HCT116 (cell line): ENCODE data around the gene CLPX. TPM values are rescaled to one million over a fixed set of nuclear protein-coding genes. Genes with fewer than 3 reads are reported as not detected.

Experiments used
- ATAC-seq: fragments of 200-7000 bp; cut with Tn5 transposase; 2 replicates; pipeline ENCODE4 v1.9.1; 2020; ENCODE audit warnings: mild to moderate bottlenecking, moderate library complexity
- BruUV-seq: library from RNA; stranded (reverse); fragments of 400-500 nt; replicated peaks from 2 replicates; lab custom pipeline; 2021; lab: Mats Ljungman, UMichigan
- CTCF ChIA-PET: fragments of 300-600 bp; sonication (Branson Sonifier 250); formaldehyde crosslinking; loops from one replicate; lab custom pipeline; 2021; ENCODE audit warnings: antibody characterized with exemption; lab: Charles Lee
- POLR2A ChIA-PET: fragments of 300-600, 350-600 bp; sonication (Branson Sonifier 250); formaldehyde crosslinking; loops from one replicate; lab custom pipeline; 2021; ENCODE audit warnings: antibody characterized with exemption; lab: Charles Lee
- RAD21 ChIA-PET, 2 experiments: fragments of 300-600 bp; sonication (Branson Sonifier 250); formaldehyde crosslinking; loops; one replicate each; lab custom pipeline; 2023; ENCODE audit warnings: low total read pairs in 2 of 2; ENCODE audit not compliant: uncharacterized antibody in 2 of 2, unreplicated experiment in 2 of 2, low non-redundant PET in 1 of 2; lab: Charles Lee
- DNase-seq: peaks from one replicate; pipeline ENCODE4 v3.0.0-alpha.2; 2010; ENCODE audit warnings: low read depth, low spot score
- H2AFZ ChIP-seq: fragments of 200-600 bp; shearing (Covaris generic), sonication (generic); 2 replicates; pipeline ENCODE4 v1.6.1; 2017; ENCODE audit warnings: low read depth, mixed run types, mixed read lengths, antibody characterized with exemption, low read length; ENCODE audit not compliant: poor library complexity, severe bottlenecking
- H3K27ac ChIP-seq: 2 replicates; pipeline ENCODE4 v1.5.1; 2012; ENCODE audit warnings: low read depth, low read length
- H3K27me3 ChIP-seq: fragments of 200-600 bp; sonication (generic); 2 replicates; pipeline ENCODE4 v1.6.1; 2016; ENCODE audit warnings: mixed run types, low read length, mixed read lengths; ENCODE audit not compliant: insufficient read depth
- H3K36me3 ChIP-seq, 2 experiments: fragments of 200-500 bp in 1 of 2; fragments of 200-600 bp in 1 of 2; sonication (Bioruptor generic) in 1 of 2; sonication (generic) in 1 of 2; 2 replicates each; pipeline versions ENCODE4 v1.5.1 to v1.6.1; 2014 to 2016; ENCODE audit warnings: low read length in 2 of 2, inconsistent platforms in 1 of 2, mixed read lengths in 1 of 2, mixed run types in 1 of 2; ENCODE audit not compliant: insufficient read depth in 2 of 2, control insufficient read depth in 1 of 2
- H3K4me1 ChIP-seq, 2 experiments: fragments of 200-600 bp in 1 of 2; sonication (generic) in 1 of 2; 2 replicates each; pipeline versions ENCODE4 v1.5.1 to v1.6.1; 2012 to 2017; ENCODE audit warnings: low read length in 2 of 2, inconsistent platforms in 1 of 2, mild to moderate bottlenecking in 1 of 2, mixed read lengths in 1 of 2, mixed run types in 1 of 2, moderate library complexity in 1 of 2; ENCODE audit not compliant: insufficient read depth in 2 of 2, control insufficient read depth in 1 of 2
- H3K4me2 ChIP-seq: fragments of 200-600 bp; sonication (generic); 2 replicates; pipeline ENCODE4 v1.6.1; 2017; ENCODE audit warnings: mixed run types, low read length, mixed read lengths
- H3K4me3 ChIP-seq, 2 experiments: fragments of 200-600 bp in 1 of 2; sonication (generic) in 1 of 2; replicated peaks in 1 of 2; 2 replicates each; pipeline ENCODE4 v1.5.1; 2011 to 2016; ENCODE audit warnings: low read length in 2 of 2, control low read depth in 1 of 2, low read depth in 1 of 2, mild to moderate bottlenecking in 1 of 2, mixed read lengths in 1 of 2, mixed run types in 1 of 2
- H3K79me2 ChIP-seq: fragments of 200-600 bp; sonication (generic); 2 replicates; pipeline ENCODE4 v1.6.1; 2017; ENCODE audit warnings: mild to moderate bottlenecking, mixed run types, low read length, moderate library complexity, mixed read lengths; ENCODE audit not compliant: insufficient read depth
- H3K9ac ChIP-seq: fragments of 200-600 bp; sonication (generic); 2 replicates; pipeline ENCODE4 v1.6.1; 2016; ENCODE audit warnings: low read length, mixed read lengths
- H3K9me2 ChIP-seq: fragments of 200-600 bp; sonication (generic), shearing (Covaris generic); 2 replicates; pipeline ENCODE4 v1.6.1; 2017; ENCODE audit warnings: mixed run types, mild to moderate bottlenecking, moderate library complexity; ENCODE audit not compliant: insufficient read depth
- H3K9me3 ChIP-seq, 2 experiments: fragments of 200-500 bp in 1 of 2; fragments of 200-600 bp in 1 of 2; sonication (Bioruptor generic) in 1 of 2; sonication (generic) in 1 of 2; 2 replicates each; pipeline ENCODE4 v1.6.1; 2014 to 2017; ENCODE audit warnings: low read length in 2 of 2, mixed read lengths in 2 of 2, inconsistent platforms in 1 of 2, low read depth in 1 of 2, mild to moderate bottlenecking in 1 of 2, mixed run types in 1 of 2, moderate library complexity in 1 of 2; ENCODE audit not compliant: control insufficient read depth in 1 of 2, insufficient read depth in 1 of 2
- H4K20me1 ChIP-seq: fragments of 200-600 bp; sonication (generic), shearing (Covaris generic); 2 replicates; pipeline ENCODE4 v1.6.1; 2017; ENCODE audit warnings: mixed run types, mild to moderate bottlenecking, moderate library complexity; ENCODE audit not compliant: insufficient read depth
- CBX3 ChIP-seq: IDR thresholded peaks from 2 replicates; pipeline ENCODE4 v1.6.1; 2012; ENCODE audit warnings: low read depth
- EGR1 ChIP-seq: IDR thresholded peaks from 2 replicates; pipeline ENCODE4 v1.6.1; 2012; ENCODE audit warnings: low read depth
- EZH2 ChIP-seq: fragments of 200-600 bp; sonication (generic); IDR thresholded peaks from 2 replicates; pipeline ENCODE4 v1.6.1; 2017; ENCODE audit warnings: antibody characterized with exemption, mixed run types
- EZH2phosphoT487 ChIP-seq: fragments of 200-600 bp; IDR thresholded peaks from 2 replicates; pipeline ENCODE4 v1.6.1; 2018; ENCODE audit warnings: antibody characterized with exemption, borderline replicate concordance
- JUND ChIP-seq: IDR thresholded peaks from 2 replicates; pipeline ENCODE4 v1.6.1; 2012
- POLR2A ChIP-seq: IDR thresholded peaks from 2 replicates; pipeline ENCODE4 v1.7.0; 2011; ENCODE audit warnings: borderline replicate concordance; ENCODE audit not compliant: insufficient read depth, insufficient read length; ENCODE audit errors: extremely low read depth
- POLR2AphosphoS5 ChIP-seq: IDR thresholded peaks from 2 replicates; pipeline ENCODE4 v1.6.1; 2011; ENCODE audit warnings: mild to moderate bottlenecking, low read depth, low read length, moderate library complexity
- RAD21 ChIP-seq: IDR thresholded peaks from 2 replicates; pipeline ENCODE4 v1.6.1; 2012; ENCODE audit warnings: low read depth, mild to moderate bottlenecking
- SIN3A ChIP-seq: IDR thresholded peaks from 2 replicates; pipeline ENCODE4 v1.6.1; 2012; ENCODE audit warnings: low read depth
- SRF ChIP-seq: IDR thresholded peaks from 2 replicates; pipeline ENCODE4 v1.6.1; 2012; ENCODE audit warnings: low read depth
- YY1 ChIP-seq: IDR thresholded peaks from 2 replicates; pipeline ENCODE4 v1.6.1; 2011; ENCODE audit warnings: low read length, low read depth, moderate library complexity, mild to moderate bottlenecking; ENCODE audit not compliant: insufficient replicate concordance; ENCODE audit errors: extremely low read depth
- ZNF274 ChIP-seq: fragments of 200-500 bp; sonication (Bioruptor generic); IDR thresholded peaks from 2 replicates; pipeline ENCODE4 v1.6.1; 2014; ENCODE audit warnings: mild to moderate bottlenecking, low read depth, low read length, inconsistent platforms
- intact Hi-C: fragments of 100-400 bp; cut with micrococcal nuclease; formaldehyde crosslinking; loops from 2 replicates; pipeline ENCODE4 v1.10.0; 2022
- total RNA-seq: library from RNA; stranded (reverse); gene quantifications from one replicate; pipeline ENCODE4 v1.2.1, GENCODE V29; 2021; ENCODE audit not compliant: unreplicated experiment
- TF ChIP-seq, protein P1 (sequence below), 3 experiments: fragments of 200-600 bp in 1 of 3; sonication (generic) in 1 of 3; IDR thresholded peaks in 2 of 3; conservative IDR thresholded peaks in 1 of 3; 2 replicates each; pipeline ENCODE4 v1.5.1; 2012 to 2017; ENCODE audit warnings: low read depth in 2 of 3, low read length in 2 of 3, antibody characterized with exemption in 1 of 3, borderline replicate concordance in 1 of 3, control low read depth in 1 of 3, mild to moderate bottlenecking in 1 of 3, mixed read lengths in 1 of 3, mixed run types in 1 of 3, moderate library complexity in 1 of 3; ENCODE audit not compliant: insufficient read depth in 1 of 3

Gene CLPX
- total RNA-seq, 1 experiment from 2014 or later: 64.1 TPM

DNA sequence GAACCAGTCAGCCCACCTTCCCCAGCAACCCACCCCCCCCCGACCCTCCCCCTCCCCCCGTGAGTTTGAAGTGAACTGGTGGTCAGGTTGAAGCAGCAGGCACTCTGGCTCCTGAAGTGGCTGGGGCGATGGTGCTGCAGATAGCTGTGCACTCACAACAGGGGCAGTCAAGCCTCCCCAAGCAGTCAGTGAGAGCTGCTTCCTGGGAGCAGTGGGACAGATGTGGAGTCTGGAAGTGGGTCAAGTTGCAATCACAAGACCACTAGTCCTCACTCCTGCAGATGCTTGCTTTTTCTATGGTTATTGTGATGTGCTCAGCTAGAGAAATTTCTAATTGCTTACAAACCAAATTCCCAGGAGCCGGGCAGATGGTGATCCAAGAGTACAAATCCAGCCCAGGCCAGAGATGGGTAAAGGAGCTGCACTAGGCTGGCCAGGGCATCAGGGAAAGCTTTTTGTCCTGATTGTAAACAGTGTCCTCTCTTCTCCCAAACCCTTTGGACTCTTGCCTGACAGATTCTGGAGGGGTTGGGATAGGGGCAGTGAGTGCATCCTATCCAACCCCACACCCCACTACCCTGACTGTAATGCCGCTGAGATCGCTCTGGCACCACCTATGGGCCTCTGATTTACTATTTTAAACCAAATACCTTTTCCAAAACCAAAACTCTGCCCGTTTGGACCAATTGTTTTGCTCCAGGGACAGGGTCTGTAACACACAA is 9.8 kb upstream of the CLPX start:
- ATAC-seq: no peak
- H2AFZ ChIP-seq: no peak overlapping the region
- RAD21 ChIA-PET: no interaction called here

More for the DNA sequence above, 9.8 kb upstream of the CLPX start:
- Histone ChIP-seq H3K9me2 (no peaks in the 10 kb centered on the region), H3K4me3 (no peak overlapping the region), H4K20me1 (no peaks in the 10 kb centered on the region), H3K27me3 (no peaks in the 10 kb centered on the region), H3K9ac (no peak overlapping the region), H3K9me3 (no peaks in the 10 kb centered on the region), H3K36me3 (no peaks in the 10 kb centered on the region), H3K4me2 (no peak overlapping the region), H3K27ac (no peak overlapping the region), H3K4me1 (peaks cover 2 to 6% of the 10 kb centered on the region in 2 experiments; a peak in 3 of 4 replicates), H3K79me2 (no peaks in the 10 kb centered on the region)
- intact Hi-C loops: no loop called here
- BruUV-seq: no TSS peak
- DNase-seq: no peak
- CTCF ChIA-PET: no interaction called here
- POLR2A ChIA-PET: interaction anchor here (1.1 to 2.2 kb wide), 2 partner anchors 10 to 110 kb away, joined by 4 to 8 read pairs; partner anchors contain the start of genes CLPX and RNU5B-1
- no peak for TF ChIP-seq POLR2AphosphoS5
- TF ChIP-seq RAD21: no peak
- TF ChIP-seq EZH2phosphoT487: no peak
- TF ChIP-seq YY1: no peak
- no peak for TF ChIP-seq SIN3A
- TF ChIP-seq POLR2A: no peak
- no peak for TF ChIP-seq SRF
- no peak for TF ChIP-seq EGR1
- TF ChIP-seq CBX3: no peak
- no peak for TF ChIP-seq EZH2
- TF ChIP-seq JUND: no peak
- TF ChIP-seq ZNF274: no peak
- TF ChIP-seq, protein P1, sequence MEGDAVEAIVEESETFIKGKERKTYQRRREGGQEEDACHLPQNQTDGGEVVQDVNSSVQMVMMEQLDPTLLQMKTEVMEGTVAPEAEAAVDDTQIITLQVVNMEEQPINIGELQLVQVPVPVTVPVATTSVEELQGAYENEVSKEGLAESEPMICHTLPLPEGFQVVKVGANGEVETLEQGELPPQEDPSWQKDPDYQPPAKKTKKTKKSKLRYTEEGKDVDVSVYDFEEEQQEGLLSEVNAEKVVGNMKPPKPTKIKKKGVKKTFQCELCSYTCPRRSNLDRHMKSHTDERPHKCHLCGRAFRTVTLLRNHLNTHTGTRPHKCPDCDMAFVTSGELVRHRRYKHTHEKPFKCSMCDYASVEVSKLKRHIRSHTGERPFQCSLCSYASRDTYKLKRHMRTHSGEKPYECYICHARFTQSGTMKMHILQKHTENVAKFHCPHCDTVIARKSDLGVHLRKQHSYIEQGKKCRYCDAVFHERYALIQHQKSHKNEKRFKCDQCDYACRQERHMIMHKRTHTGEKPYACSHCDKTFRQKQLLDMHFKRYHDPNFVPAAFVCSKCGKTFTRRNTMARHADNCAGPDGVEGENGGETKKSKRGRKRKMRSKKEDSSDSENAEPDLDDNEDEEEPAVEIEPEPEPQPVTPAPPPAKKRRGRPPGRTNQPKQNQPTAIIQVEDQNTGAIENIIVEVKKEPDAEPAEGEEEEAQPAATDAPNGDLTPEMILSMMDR (IDR thresholded peaks at IDR 0.05 in 2 of 3, conservative IDR thresholded peaks at IDR 0.05 in 1 of 3; ENCODE audit: borderline replicate concordance in 1 of 3, insufficient read depth in 1 of 3, low read depth in 2 of 3, low read length in 2 of 3): no peak
